Brain microvascular endothelial cell (primary cell): ENCODE data around the gene PIP4K2A.

Source experiments
- DNase-seq: peaks from one replicate; pipeline ENCODE4 v3.0.0-alpha.2; 2020
- H3K27ac ChIP-seq: fragments of 250-450 bp; sonication (Bioruptor Pico); 2 replicates; pipeline ENCODE4 v1.5.1; 2020; ENCODE audit warnings: mild to moderate bottlenecking, moderate library complexity
- H3K27me3 ChIP-seq: fragments of 250-450 bp; sonication (Bioruptor Pico); replicated peaks from 2 replicates; pipeline ENCODE4 v1.5.1; 2020; ENCODE audit warnings: mild to moderate bottlenecking
- H3K36me3 ChIP-seq: fragments of 250-450 bp; sonication (Bioruptor Pico); replicated peaks from 2 replicates; pipeline ENCODE4 v1.5.1; 2020; ENCODE audit warnings: mild to moderate bottlenecking
- H3K4me3 ChIP-seq: 2 replicates; pipeline ENCODE4 v1.5.1; 2011; ENCODE audit warnings: low read depth, mild to moderate bottlenecking, control low read depth, low read length, moderate library complexity
- CTCF ChIP-seq: IDR thresholded peaks from 2 replicates; pipeline ENCODE4 v1.5.1; 2011; ENCODE audit warnings: low read depth, mild to moderate bottlenecking, moderate library complexity, low read length, control low read depth, inconsistent platforms; ENCODE audit errors: missing control alignments
- in situ Hi-C: cut with HindIII; loops from 2 replicates; pipeline ENCODE4 v1.10.0; 2017; ENCODE audit warnings: low sequenced_read_pairs, low pct_ligation_motif_present

Gene PIP4K2A

GRCh38 chr10:22682237-22683139 lies 31.9 kb downstream of the PIP4K2A start:
- H3K4me3 ChIP-seq: no peak overlapping the region
- no peaks in the 10 kb centered on the region for H3K27me3 ChIP-seq
- no peak for TF ChIP-seq CTCF
- H3K27ac ChIP-seq: peak overlapping the region; percentile 87
- in situ Hi-C loops: no loop called here
- peak; percentile 64 for DNase-seq
- H3K36me3 ChIP-seq: no peaks in the 10 kb centered on the region

GRCh38 chr10:22681783-22682183 lies 32.6 kb downstream of the PIP4K2A start:
- no peaks in the 10 kb centered on the region for H3K27me3 ChIP-seq
- H3K27ac ChIP-seq: peak overlapping the region; percentile 87
- no peak for TF ChIP-seq CTCF
- in situ Hi-C loops: no loop called here
- no peaks in the 10 kb centered on the region for H3K36me3 ChIP-seq
- DNase-seq: peak; percentile 81
- H3K4me3 ChIP-seq: no peak overlapping the region

GRCh38 chr10:22681301-22681700 lies 33.1 kb downstream of the PIP4K2A start:
- DNase-seq: no peak
- TF ChIP-seq CTCF: no peak
- in situ Hi-C loops: no loop called here
- Histone ChIP-seq H3K4me3 (no peak overlapping the region), H3K36me3 (no peaks in the 10 kb centered on the region), H3K27me3 (no peaks in the 10 kb centered on the region), H3K27ac (peak overlapping the region; percentile 33)

- H3K27ac ChIP-seq: no peak overlapping the region
- in situ Hi-C loops: no loop called here
- H3K27me3 ChIP-seq: no peaks in the 10 kb centered on the region
- no peak for TF ChIP-seq CTCF
- no peaks in the 10 kb centered on the region for H3K36me3 ChIP-seq
- DNase-seq: no peak
- H3K4me3 ChIP-seq: no peak overlapping the region
Observed at GRCh38 chr10:22679608-22680007, 34.8 kb downstream of the PIP4K2A start.

GRCh38 chr10:22677333-22677732 lies 37.0 kb downstream of the PIP4K2A start:
- in situ Hi-C loops: no loop called here
- Histone ChIP-seq H3K27me3 (no peaks in the 10 kb centered on the region), H3K4me3 (no peak overlapping the region), H3K27ac (no peak overlapping the region), H3K36me3 (no peaks in the 10 kb centered on the region)
- TF ChIP-seq CTCF: no peak
- no peak for DNase-seq
